ENCODE results near the gene LGALS3BP.

DNA sequence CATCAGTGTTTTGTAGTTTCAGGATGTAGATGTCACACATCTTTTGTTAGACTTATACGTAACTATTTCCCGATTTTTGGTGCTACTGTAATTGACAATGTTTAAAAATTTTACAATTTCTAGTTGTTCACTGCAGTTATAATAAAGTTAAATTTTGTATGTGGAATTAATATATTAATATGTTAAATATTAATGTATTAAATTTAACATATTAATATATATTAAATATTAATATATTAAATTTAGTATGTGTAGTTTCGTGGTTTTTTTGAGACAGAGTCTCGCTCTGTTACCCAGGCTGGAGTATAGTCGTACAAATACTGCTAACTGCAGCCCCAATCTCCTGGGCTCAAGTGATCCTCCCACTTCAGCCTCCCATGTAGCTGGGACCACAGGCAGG is 5.7 kb upstream of the LGALS3BP start:
- TF ChIP-seq SUZ12 (IDR thresholded peaks at IDR 0.05; ENCODE audit: extremely low read depth, insufficient read depth, insufficient read length) (no peak), ZNF274 (IDR thresholded peaks at IDR 0.05; ENCODE audit: low read depth, low read length) (no peak)

All from NT2/D1 (cell line).